ENCODE data around the gene OR5T3. TPM values are rescaled to one million over a fixed set of nuclear protein-coding genes. Genes with fewer than 3 reads are reported as not detected.

Gene OR5T3
- total and polyA plus RNA-seq, 2 donors, result not detected

Other genes starting within 250 kb of the OR5T3 start
- gene OR5AS1, start 224.6 kb upstream of the OR5T3 start, total RNA-seq, result not detected
- gene OR5AS1, start 224.6 kb upstream of the OR5T3 start, polyA plus RNA-seq, result not detected
- not detected for gene OR8I2, start 158.9 kb upstream of the OR5T3 start, total RNA-seq
- not detected for gene OR8I2, start 158.9 kb upstream of the OR5T3 start, polyA plus RNA-seq
- gene OR8H2, start 148.6 kb upstream of the OR5T3 start, total RNA-seq, result not detected
- not detected for gene OR8H2, start 148.6 kb upstream of the OR5T3 start, polyA plus RNA-seq
- gene OR8H3, start 129.9 kb upstream of the OR5T3 start, total RNA-seq, result not detected
- not detected for gene OR8H3, start 129.9 kb upstream of the OR5T3 start, polyA plus RNA-seq
- gene OR8J3, start 112.1 kb upstream of the OR5T3 start, total RNA-seq, result not detected
- not detected for gene OR8J3, start 112.1 kb upstream of the OR5T3 start, polyA plus RNA-seq
- gene OR8K5, start 91.9 kb upstream of the OR5T3 start, total RNA-seq, result not detected
- not detected for gene OR8K5, start 91.9 kb upstream of the OR5T3 start, polyA plus RNA-seq
- gene OR5J2, start 75.6 kb upstream of the OR5T3 start, total RNA-seq, result not detected
- gene OR5J2, start 75.6 kb upstream of the OR5T3 start, polyA plus RNA-seq, result 0.02 TPM
- gene OR5T2, start 18.0 kb upstream of the OR5T3 start, total RNA-seq, result not detected
- not detected for gene OR5T2, start 18.0 kb upstream of the OR5T3 start, polyA plus RNA-seq
- not detected for gene OR5T1, start 21.9 kb downstream of the OR5T3 start, total RNA-seq
- not detected for gene OR5T1, start 21.9 kb downstream of the OR5T3 start, polyA plus RNA-seq
- gene OR8H1, start 40.0 kb downstream of the OR5T3 start, total RNA-seq, result not detected
- gene OR8H1, start 40.0 kb downstream of the OR5T3 start, polyA plus RNA-seq, result not detected
- not detected for gene OR8K3, start 62.9 kb downstream of the OR5T3 start, total RNA-seq
- gene OR8K3, start 62.9 kb downstream of the OR5T3 start, polyA plus RNA-seq, result not detected
- not detected for gene OR8K1, start 93.8 kb downstream of the OR5T3 start, total RNA-seq
- not detected for gene OR8K1, start 93.8 kb downstream of the OR5T3 start, polyA plus RNA-seq
- gene OR8J1, start 102.0 kb downstream of the OR5T3 start, total RNA-seq, result not detected
- not detected for gene OR8J1, start 102.0 kb downstream of the OR5T3 start, polyA plus RNA-seq
- gene OR8U1, start 123.4 kb downstream of the OR5T3 start, total RNA-seq, result not detected
- not detected for gene OR8U1, start 123.4 kb downstream of the OR5T3 start, polyA plus RNA-seq
- not detected for gene OR5AL1, start 160.4 kb downstream of the OR5T3 start, total RNA-seq
- gene OR5AL1, start 160.4 kb downstream of the OR5T3 start, polyA plus RNA-seq, result not detected
- gene OR5M3, start 221.1 kb downstream of the OR5T3 start, total RNA-seq, result not detected
- gene OR5M3, start 221.1 kb downstream of the OR5T3 start, polyA plus RNA-seq, result not detected
- gene OR5M8, start 239.1 kb downstream of the OR5T3 start, total RNA-seq, result not detected
- gene OR5M8, start 239.1 kb downstream of the OR5T3 start, polyA plus RNA-seq, result not detected